HepG2 (cell line): ENCODE measurements around the gene RINL. TPM values are rescaled to one million over a fixed set of nuclear protein-coding genes. Genes with fewer than 3 reads are reported as not detected.
A peak's percentile ranks its signal among the peaks of the same experiment; 100 is the strongest.

Experiments used
- ATAC-seq: fragments of 200-7000 bp; cut with Tn5 transposase; 3 replicates; pipeline ENCODE4 v1.9.1; 2020; ENCODE audit warnings: mild to moderate bottlenecking, moderate library complexity
- BruUV-seq: library from RNA; stranded (reverse); fragments of 400-500 nt; replicated peaks from 2 replicates; lab custom pipeline; 2021; lab: Mats Ljungman, UMichigan
- CTCF ChIA-PET: fragments of 300-600 bp; formaldehyde crosslinking; extraction: SDS; loops from one replicate; lab custom pipeline; 2021; ENCODE audit warnings: low total read pairs, inconsistent platforms, low intra/inter-chr PET ratio; lab: Yijun Ruan, JAX
- POLR2A ChIA-PET: fragments of 350-600 bp; sonication (Branson Sonifier 250); formaldehyde crosslinking; loops from one replicate; lab custom pipeline; 2020; ENCODE audit warnings: antibody characterized with exemption, inconsistent platforms; lab: Yijun Ruan, JAX
- DNase-seq: peaks from one replicate; pipeline ENCODE4 v3.0.0-alpha.2; 2015; ENCODE audit warnings: low spot score
- FAIRE-seq: peaks from 3 replicates; lab custom pipeline; 2011; peaks lifted over from hg19 to GRCh38; lab: Jason Lieb, UNC
- H2AFZ ChIP-seq: one replicate; pipeline ENCODE4 v1.6.1; 2011; ENCODE audit warnings: low read length, inconsistent platforms
- H3K27ac ChIP-seq: fragments of 300-600 bp; 3 replicates; pipeline ENCODE4 v1.8.0; 2011; ENCODE audit warnings: mixed run types, mild to moderate bottlenecking, mixed read lengths, low read length, inconsistent platforms; ENCODE audit not compliant: insufficient read depth; ENCODE audit errors: extremely low read length
- H3K27me3 ChIP-seq, 2 experiments: fragments of 200-600 bp in 1 of 2; 2 replicates in 1 of 2; 3 replicates in 1 of 2; pipeline versions ENCODE4 v1.6.0 to v1.8.0; 2011; ENCODE audit warnings: low read length in 2 of 2, mild to moderate bottlenecking in 2 of 2, moderate library complexity in 2 of 2, inconsistent platforms in 1 of 2; ENCODE audit not compliant: insufficient read depth in 2 of 2, control insufficient read depth in 1 of 2
- H3K36me3 ChIP-seq, 2 experiments: fragments of 200-600 bp in 1 of 2; replicated peaks in 1 of 2; 2 replicates in 1 of 2; 3 replicates in 1 of 2; pipeline versions ENCODE4 v1.5.1 to v1.8.0; 2011; ENCODE audit warnings: low read length in 2 of 2, inconsistent platforms in 1 of 2; ENCODE audit not compliant: insufficient read depth in 2 of 2, control insufficient read depth in 1 of 2
- H3K4me1 ChIP-seq: 2 replicates; pipeline ENCODE4 v1.5.1; 2012; ENCODE audit warnings: low read length, inconsistent platforms; ENCODE audit not compliant: insufficient read depth
- H3K4me2 ChIP-seq: 2 replicates; pipeline ENCODE4 v1.6.0; 2011; ENCODE audit warnings: low read depth, low read length, inconsistent platforms
- H3K4me3 ChIP-seq, 3 experiments: fragments of 200-600 bp in 1 of 3; sonication (generic), shearing (Covaris generic) in 1 of 3; replicated peaks in 1 of 3; 2 replicates each; pipeline ENCODE4 v1.5.1; 2011 to 2016; ENCODE audit warnings: low read length in 3 of 3, inconsistent platforms in 2 of 3, low read depth in 2 of 3, mild to moderate bottlenecking in 2 of 3, control low read depth in 1 of 3, mixed read lengths in 1 of 3; ENCODE audit not compliant: insufficient read depth in 1 of 3
- H3K79me2 ChIP-seq: one replicate; pipeline ENCODE4 v1.6.1; 2011; ENCODE audit warnings: low read length, inconsistent platforms; ENCODE audit not compliant: insufficient read depth
- H3K9ac ChIP-seq: 2 replicates; pipeline ENCODE4 v1.6.0; 2011; ENCODE audit warnings: mild to moderate bottlenecking, low read depth, low read length, inconsistent platforms; ENCODE audit not compliant: insufficient read depth
- H3K9me3 ChIP-seq: 2 replicates; pipeline ENCODE4 v1.5.1; 2012; ENCODE audit warnings: mild to moderate bottlenecking, low read length
- H4K20me1 ChIP-seq: 2 replicates; pipeline ENCODE4 v1.6.0; 2011; ENCODE audit warnings: inconsistent platforms, mild to moderate bottlenecking, low read length, moderate library complexity; ENCODE audit not compliant: insufficient read depth
- RFXAP ChIP-seq: sonication (generic); formaldehyde crosslinking; IDR thresholded peaks from 2 replicates; pipeline ENCODE4 v1.4.0; 2020; ENCODE audit warnings: missing genetic modification reagents, borderline replicate concordance
- TEAD3 ChIP-seq: optimal IDR thresholded peaks from 2 replicates; pipeline ENCODE3; 2016; ENCODE audit warnings: borderline replicate concordance
- TSC22D2 ChIP-seq: sonication (generic); formaldehyde crosslinking; IDR thresholded peaks from 2 replicates; pipeline ENCODE4 v1.5.1; 2020; ENCODE audit warnings: missing genetic modification reagents, mild to moderate bottlenecking, borderline replicate concordance
- ZNF121 ChIP-seq: sonication (generic); formaldehyde crosslinking; IDR thresholded peaks from 2 replicates; pipeline ENCODE4 v1.5.0; 2020; ENCODE audit warnings: mild to moderate bottlenecking, missing genetic modification reagents
- ZNF235 ChIP-seq: sonication (generic); formaldehyde crosslinking; IDR thresholded peaks from 2 replicates; pipeline ENCODE4 v1.8.1; 2023; ENCODE audit warnings: mild to moderate bottlenecking, missing genetic modification reagents, borderline replicate concordance
- ZNF615 ChIP-seq: sonication (generic); formaldehyde crosslinking; IDR thresholded peaks from 2 replicates; pipeline ENCODE4 v1.5.0; 2020; ENCODE audit warnings: mild to moderate bottlenecking, missing genetic modification reagents, borderline replicate concordance
- ZNF660 ChIP-seq: sonication (generic); formaldehyde crosslinking; IDR thresholded peaks from 2 replicates; pipeline ENCODE4 v1.5.1; 2020; ENCODE audit warnings: mild to moderate bottlenecking, low read depth, missing genetic modification reagents, borderline replicate concordance
- WGBS: methylation state at CpG from one replicate; pipeline ENCODE4 v1.1.6; 2017; ENCODE audit warnings: low lambda C conversion rate; 5-methylcytosine and 5-hydroxymethylcytosine counted together
- in situ Hi-C: cut with HindIII; loops from 2 replicates; pipeline ENCODE4 v1.10.0; 2017; ENCODE audit warnings: low pct_unique_long_range_greater_than_20kb; ENCODE audit not compliant: extremely low pct_ligation_motif_present
- intact Hi-C: fragments of 100-400 bp; cut with micrococcal nuclease; formaldehyde crosslinking; loops from one replicate; pipeline ENCODE4 v1.10.0; 2022; ENCODE audit not compliant: unreplicated experiment
- polyA plus RNA-seq, 8 experiments: library from polyadenylated mRNA; depleted of rRNA in 3 of 8; stranded (reverse) in 7 of 8; unstranded in 1 of 8; fragments of >200 nt; fragmentation: Illumina TruSeq in 4 of 8; extraction: Trizol in 4 of 8; gene quantifications; 2 replicates each; pipeline versions ENCODE4 v1.2.1 to v1.2.3, GENCODE V29; 2011 to 2016; ENCODE audit warnings: low read depth in 4 of 8, missing spikeins in 1 of 8, mixed read lengths in 1 of 8; ENCODE audit not compliant: insufficient read depth in 1 of 8
- total RNA-seq, 5 experiments: library from RNA; depleted of rRNA; stranded (reverse); fragments of >200 nt; fragmentation: Illumina TruSeq; extraction: Trizol; gene quantifications; 2 replicates each; pipeline ENCODE4 v1.2.3, GENCODE V29; 2016; ENCODE audit warnings: low read depth in 1 of 5
- TF ChIP-seq, protein P1 (sequence below): sonication (generic); formaldehyde crosslinking; IDR thresholded peaks from 2 replicates; pipeline ENCODE4 v1.5.0; 2020; ENCODE audit warnings: missing genetic modification reagents, mild to moderate bottlenecking, borderline replicate concordance
- TF ChIP-seq, protein P2 (sequence below): sonication (generic); formaldehyde crosslinking; IDR thresholded peaks from 2 replicates; pipeline ENCODE4 v1.4.0; 2020; ENCODE audit warnings: mild to moderate bottlenecking, missing genetic modification reagents, borderline replicate concordance

Gene RINL
- total and polyA plus RNA-seq, 2 of the 13 experiments (the other 11 are each of a cell fraction or from before 2014, with no cell fraction given) = 11.4 to 18.0 TPM

- Histone ChIP-seq H3K4me3 (no peak overlapping the region), H3K27me3 (no peaks in the 10 kb centered on the region), H3K4me2 (0 out of 2 replicates have a peak overlapping the region, but pooled peaks have one; percentile 15), H3K4me1 (peaks cover 45% of the 10 kb centered on the region), H3K79me2 (no peaks in the 10 kb centered on the region), H3K9ac (no peak overlapping the region), H3K9me3 (no peaks in the 10 kb centered on the region), H4K20me1 (no peaks in the 10 kb centered on the region), H2AFZ (no peak overlapping the region), H3K27ac (no peak overlapping the region)
- intact Hi-C loops (no loop called here), in situ Hi-C loops (no loop called here)
- ChIA-PET POLR2A (interaction anchor here (1.3 to 5.6 kb wide), 5 partner anchors 8 to 30 kb away, joined by 4 to 37 read pairs (median 7); partner anchors contain the start of genes NFKBIB and SIRT2), CTCF (no interaction called here)
- no peak for DNase-seq
- no TSS peak for BruUV-seq
- FAIRE-seq = no peak
- 60% methylated on average over 11 of the region's 11 CpGs for WGBS
- ATAC-seq = peak; percentile 9; the same call in 1 of the 3 replicates
- TF ChIP-seq TSC22D2 (CRISPR knock-in tag) (no peak), ZNF235 (CRISPR knock-in tag) (no peak), RFXAP (CRISPR knock-in tag) (no peak), ZNF615 (CRISPR knock-in tag) (no peak), TEAD3 (CRISPR knock-in tag) (no peak), ZNF121 (no peak), ZNF660 (CRISPR knock-in tag) (no peak)
- TF ChIP-seq, protein P1, sequence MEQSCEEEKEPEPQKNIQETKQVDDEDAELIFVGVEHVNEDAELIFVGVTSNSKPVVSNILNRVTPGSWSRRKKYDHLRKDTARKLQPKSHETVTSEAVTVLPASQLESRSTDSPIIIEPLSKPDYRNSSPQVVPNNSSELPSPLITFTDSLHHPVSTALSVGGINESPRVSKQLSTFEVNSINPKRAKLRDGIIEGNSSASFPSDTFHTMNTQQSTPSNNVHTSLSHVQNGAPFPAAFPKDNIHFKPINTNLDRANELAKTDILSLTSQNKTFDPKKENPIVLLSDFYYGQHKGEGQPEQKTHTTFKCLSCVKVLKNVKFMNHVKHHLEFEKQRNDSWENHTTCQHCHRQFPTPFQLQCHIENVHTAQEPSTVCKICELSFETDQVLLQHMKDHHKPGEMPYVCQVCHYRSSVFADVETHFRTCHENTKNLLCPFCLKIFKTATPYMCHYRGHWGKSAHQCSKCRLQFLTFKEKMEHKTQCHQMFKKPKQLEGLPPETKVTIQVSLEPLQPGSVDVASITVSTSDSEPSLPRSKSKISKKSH (CRISPR knock-in tag) = no peak
- TF ChIP-seq, protein P2, sequence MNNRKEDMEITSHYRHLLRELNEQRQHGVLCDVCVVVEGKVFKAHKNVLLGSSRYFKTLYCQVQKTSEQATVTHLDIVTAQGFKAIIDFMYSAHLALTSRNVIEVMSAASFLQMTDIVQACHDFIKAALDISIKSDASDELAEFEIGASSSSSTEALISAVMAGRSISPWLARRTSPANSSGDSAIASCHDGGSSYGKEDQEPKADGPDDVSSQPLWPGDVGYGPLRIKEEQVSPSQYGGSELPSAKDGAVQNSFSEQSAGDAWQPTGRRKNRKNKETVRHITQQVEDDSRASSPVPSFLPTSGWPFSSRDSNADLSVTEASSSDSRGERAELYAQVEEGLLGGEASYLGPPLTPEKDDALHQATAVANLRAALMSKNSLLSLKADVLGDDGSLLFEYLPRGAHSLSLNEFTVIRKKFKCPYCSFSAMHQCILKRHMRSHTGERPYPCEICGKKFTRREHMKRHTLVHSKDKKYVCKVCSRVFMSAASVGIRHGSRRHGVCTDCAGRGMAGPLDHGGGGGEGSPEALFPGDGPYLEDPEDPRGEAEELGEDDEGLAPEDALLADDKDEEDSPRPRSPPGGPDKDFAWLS (CRISPR knock-in tag) = no peak
- TF ChIP-seq, all 625 proteins: peak for 0
- peaks cover 0 to 2% of the 10 kb centered on the region in 2 experiments; a peak in 2 of 5 replicates for H3K36me3 ChIP-seq
Measured at GRCh38 chr19:38879400-38879751, 1.3 kb upstream of the RINL start.
